GM15510 (cell line): Measurements from ENCODE around the gene CHST12.

Source experiments
- POLR2A ChIP-seq: IDR thresholded peaks from 3 replicates; pipeline ENCODE4 v1.6.1; 2011; ENCODE audit warnings: borderline replicate concordance; ENCODE audit not compliant: insufficient read length; ENCODE audit errors: extremely low read depth

Gene CHST12

GRCh38 chr7:2437136-2437535, 33.7 kb downstream of the CHST12 start:
- no peak for TF ChIP-seq POLR2A

- TF ChIP-seq POLR2A: no peak
Observed at GRCh38 chr7:2437537-2438148, 34.2 kb downstream of the CHST12 start.

- TF ChIP-seq POLR2A: no peak
Observed at GRCh38 chr7:2438186-2438585, 34.8 kb downstream of the CHST12 start.

GRCh38 chr7:2438775-2439174, 35.4 kb downstream of the CHST12 start:
- no peak for TF ChIP-seq POLR2A

GRCh38 chr7:2440608-2441245, 37.3 kb downstream of the CHST12 start:
- TF ChIP-seq POLR2A: no peak

- no peak for TF ChIP-seq POLR2A
Observed at GRCh38 chr7:2441430-2442058, 38.1 kb downstream of the CHST12 start.

GRCh38 chr7:2443491-2443890, 40.1 kb downstream of the CHST12 start:
- TF ChIP-seq POLR2A: no peak

- no peak for TF ChIP-seq POLR2A
Observed at GRCh38 chr7:2444476-2444875, 41.1 kb downstream of the CHST12 start.

GRCh38 chr7:2445047-2445446, 41.6 kb downstream of the CHST12 start:
- no peak for TF ChIP-seq POLR2A

- no peak for TF ChIP-seq POLR2A
Observed at GRCh38 chr7:2445898-2446555, 42.6 kb downstream of the CHST12 start.

- TF ChIP-seq POLR2A: no peak
Observed at GRCh38 chr7:2446676-2447075, 43.3 kb downstream of the CHST12 start.

- TF ChIP-seq POLR2A: no peak
Observed at GRCh38 chr7:2450198-2451107, 47.0 kb downstream of the CHST12 start.

GRCh38 chr7:2451171-2452073, 48.0 kb downstream of the CHST12 start:
- no peak for TF ChIP-seq POLR2A

GRCh38 chr7:2452074-2452507, 48.7 kb downstream of the CHST12 start:
- TF ChIP-seq POLR2A: no peak

- no peak for TF ChIP-seq POLR2A
Observed at GRCh38 chr7:2452643-2453270, 49.3 kb downstream of the CHST12 start.
